ENCODE data around the gene GNAT2.

GRCh38 chr1:109615879-109616278 lies 3.5 kb downstream of the GNAT2 start:
- TF ChIP-seq CTCF (IDR thresholded peaks at IDR 0.05) (no peak), POLR2A (IDR thresholded peaks at IDR 0.05; ENCODE audit: low read depth) (no peak)
